Skeletal muscle satellite cell (primary cell): Measurements from ENCODE around the gene WDR47.
"Not testable (repeated sequence)": the region's sequence is repeated elsewhere in the genome, so short reads cannot be mapped to it uniquely, and the experiment has no call there.

Experiments
- H3K27me3 ChIP-seq: 2 replicates; pipeline ENCODE4 v1.7.0; 2013; ENCODE audit warnings: low read length; ENCODE audit not compliant: control insufficient read depth, insufficient read depth
- H3K36me3 ChIP-seq: 2 replicates; pipeline ENCODE4 v1.7.0; 2013; ENCODE audit warnings: mild to moderate bottlenecking, control low read depth, low read length; ENCODE audit not compliant: insufficient read depth
- H3K4me1 ChIP-seq: 2 replicates; pipeline ENCODE4 v1.7.0; 2013; ENCODE audit warnings: low read length; ENCODE audit not compliant: control insufficient read depth, insufficient read depth
- H3K4me2 ChIP-seq: 2 replicates; pipeline ENCODE4 v1.7.0; 2013; ENCODE audit warnings: mild to moderate bottlenecking, low read length
- H3K4me3 ChIP-seq: 2 replicates; pipeline ENCODE4 v1.7.0; 2013; ENCODE audit warnings: low read length
- H3K9ac ChIP-seq: 2 replicates; pipeline ENCODE4 v1.7.0; 2013; ENCODE audit warnings: mild to moderate bottlenecking, low read depth, low read length, moderate library complexity
- H3K9me3 ChIP-seq: replicated peaks from 2 replicates; pipeline ENCODE4 v1.7.0; 2013; ENCODE audit warnings: mild to moderate bottlenecking, control low read depth, low read length

Gene WDR47

DNA sequence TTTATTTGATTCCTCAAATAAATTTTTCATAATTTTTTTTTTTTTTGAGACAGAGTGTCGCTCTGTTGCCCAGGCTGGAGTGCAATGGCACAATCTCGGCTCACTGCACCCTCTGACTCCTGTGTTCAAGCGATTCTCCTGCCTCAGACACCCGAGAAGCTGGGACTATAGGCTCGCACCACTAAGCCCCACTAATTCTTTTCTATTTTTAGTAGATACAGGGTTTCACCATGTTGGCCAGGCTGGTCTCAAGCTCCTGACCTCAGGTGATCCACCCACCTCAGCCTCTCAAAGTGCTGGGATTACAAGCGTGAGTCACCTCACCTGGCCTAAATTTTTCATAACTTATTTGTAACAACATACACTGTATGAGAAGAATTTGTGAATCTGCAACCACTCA, 24.2 kb downstream of the WDR47 start:
- H3K4me1 ChIP-seq, H3K9me3 ChIP-seq, H3K9ac ChIP-seq, H3K4me2 ChIP-seq, H3K27me3 ChIP-seq, H3K4me3 ChIP-seq: not testable (repeated sequence)
- H3K36me3 ChIP-seq: peaks cover 26% of the 10 kb centered on the region

DNA sequence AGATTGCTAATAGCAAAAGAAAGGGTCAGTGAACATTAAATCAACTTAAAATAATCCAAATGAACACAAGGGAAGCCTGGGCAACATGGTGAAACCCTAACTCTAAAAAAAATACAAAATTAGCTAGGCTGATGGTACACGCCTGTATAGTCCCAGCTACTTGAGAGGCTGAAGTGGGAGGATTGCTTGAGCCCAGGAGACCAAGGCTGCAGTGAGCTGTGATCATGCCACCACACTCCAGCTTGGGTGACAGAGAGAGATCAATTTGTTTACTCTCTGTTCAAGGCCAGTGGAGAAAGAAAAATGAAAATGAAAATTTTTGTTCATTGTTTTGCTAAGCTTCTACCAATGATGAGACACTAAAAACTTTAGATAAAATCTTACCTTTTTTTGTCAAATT, 24.8 kb downstream of the WDR47 start:
- Histone ChIP-seq H3K4me2 (no peak overlapping the region), H3K36me3 (peaks cover 28% of the 10 kb centered on the region), H3K9me3 (no peaks in the 10 kb centered on the region), H3K4me3 (no peak overlapping the region), H3K4me1 (no peaks in the 10 kb centered on the region), H3K27me3 (no peaks in the 10 kb centered on the region), H3K9ac (no peak overlapping the region)

DNA sequence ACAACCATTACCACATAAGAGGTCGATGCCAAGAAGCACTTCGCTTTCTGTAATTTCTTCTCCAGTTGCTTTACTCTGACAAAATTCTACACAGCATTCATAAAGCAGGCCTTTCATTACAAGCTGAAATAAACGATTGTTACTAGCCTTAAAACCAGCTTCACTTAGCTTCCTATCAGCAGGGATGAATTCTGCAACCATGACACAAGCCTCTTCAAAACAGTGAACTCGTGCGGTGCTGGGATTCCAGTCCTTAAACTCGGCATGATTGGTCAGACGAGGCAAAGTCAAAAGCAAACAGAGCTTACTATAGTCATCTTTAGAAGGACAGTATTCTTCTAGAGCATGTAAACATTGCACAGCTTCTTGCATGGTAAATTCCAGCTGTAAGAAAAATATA, 30.6 kb downstream of the WDR47 start:
- no peaks in the 10 kb centered on the region for H3K9me3 ChIP-seq
- H3K9ac ChIP-seq: no peak overlapping the region
- no peaks in the 10 kb centered on the region for H3K27me3 ChIP-seq
- peaks cover 32% of the 10 kb centered on the region for H3K36me3 ChIP-seq
- no peak overlapping the region for H3K4me2 ChIP-seq
- no peaks in the 10 kb centered on the region for H3K4me1 ChIP-seq
- no peak overlapping the region for H3K4me3 ChIP-seq

DNA sequence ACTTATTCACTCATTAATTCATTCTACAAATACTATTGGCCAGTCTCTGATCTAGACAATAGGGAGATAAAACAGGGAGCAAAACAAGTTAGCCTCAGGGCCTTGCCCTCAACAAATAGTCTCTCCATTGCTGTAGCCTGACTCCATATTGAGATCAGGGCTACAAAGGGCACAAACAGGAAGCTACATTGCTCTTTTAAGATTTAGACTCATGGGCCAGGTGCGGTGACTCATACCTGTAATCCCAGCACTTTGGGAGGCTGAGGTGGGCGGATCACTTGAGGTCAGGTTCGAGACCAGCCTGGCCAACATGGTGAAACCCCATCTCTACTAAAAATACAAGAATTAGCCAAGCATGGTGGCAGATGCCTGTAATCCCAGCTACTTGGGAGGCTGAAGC, 45.3 kb downstream of the WDR47 start:
- H3K36me3 ChIP-seq: peaks cover 41% of the 10 kb centered on the region
- H3K9me3 ChIP-seq, H3K4me3 ChIP-seq, H3K4me1 ChIP-seq, H3K9ac ChIP-seq, H3K4me2 ChIP-seq, H3K27me3 ChIP-seq: not testable (repeated sequence)

DNA sequence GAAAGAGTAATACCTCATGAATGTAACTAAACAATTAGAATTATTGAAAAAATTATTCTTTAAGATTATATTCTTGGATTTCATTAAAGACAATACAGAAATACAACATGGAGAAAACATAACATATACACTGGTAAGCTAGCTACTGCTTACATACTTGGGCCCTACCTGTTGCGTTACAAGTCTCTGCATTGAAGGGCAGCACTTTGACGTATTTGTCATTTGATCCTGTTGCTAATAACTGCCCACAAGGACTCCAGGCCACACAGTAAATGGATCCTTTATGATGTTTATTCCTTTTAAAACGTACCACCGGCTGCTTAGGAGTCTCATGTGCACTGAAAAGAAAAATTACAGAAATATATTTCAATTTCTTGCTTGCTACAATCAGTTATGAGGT, 58.8 kb downstream of the WDR47 start:
- no peaks in the 10 kb centered on the region for H3K4me1 ChIP-seq
- peaks cover 26% of the 10 kb centered on the region for H3K36me3 ChIP-seq
- no peaks in the 10 kb centered on the region for H3K27me3 ChIP-seq
- no peak overlapping the region for H3K9ac ChIP-seq
- H3K4me2 ChIP-seq: no peak overlapping the region
- no peak overlapping the region for H3K4me3 ChIP-seq
- no peaks in the 10 kb centered on the region for H3K9me3 ChIP-seq

DNA sequence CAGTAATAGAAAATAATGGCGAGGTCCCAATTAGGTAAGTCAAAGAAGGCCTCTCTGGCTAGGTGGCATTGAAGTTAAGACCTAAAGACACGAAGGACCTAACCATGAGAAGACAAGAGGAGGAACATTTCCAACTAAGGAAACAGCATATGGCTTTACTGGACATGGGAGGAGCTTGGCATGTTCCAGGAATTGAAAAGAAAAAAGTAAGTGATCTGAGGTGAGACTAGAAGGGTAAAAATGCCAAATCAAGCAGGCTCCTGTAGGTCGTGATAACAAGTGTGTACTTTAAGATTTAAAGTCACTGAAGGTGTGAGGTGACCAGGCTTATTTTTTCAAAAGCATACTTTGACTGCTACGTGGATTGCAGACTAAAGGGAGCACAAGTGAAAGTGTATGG, 65.2 kb downstream of the WDR47 start:
- Histone ChIP-seq H3K4me3 (no peak overlapping the region), H3K4me1 (no peaks in the 10 kb centered on the region), H3K36me3 (peaks cover 35% of the 10 kb centered on the region), H3K9ac (no peak overlapping the region), H3K4me2 (no peak overlapping the region), H3K27me3 (no peaks in the 10 kb centered on the region), H3K9me3 (no peaks in the 10 kb centered on the region)

DNA sequence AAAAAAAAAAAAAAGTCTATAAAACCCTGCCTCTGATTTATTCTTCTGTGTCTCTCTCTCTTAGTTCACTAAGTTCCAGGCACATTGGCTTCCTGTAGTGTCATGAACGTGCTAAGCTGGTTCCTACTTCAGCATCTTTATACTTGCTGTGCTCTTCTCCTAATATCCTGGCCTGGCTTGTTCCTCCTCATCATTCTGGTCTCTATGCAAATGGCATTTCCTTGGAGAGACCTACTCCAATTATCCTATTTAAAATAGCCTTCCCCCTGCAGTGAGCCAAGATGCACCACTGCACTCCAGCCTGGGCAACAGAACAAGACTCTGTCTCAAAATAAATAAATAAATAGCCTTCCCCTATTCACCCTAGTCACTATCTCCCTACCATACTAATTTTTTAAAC, 69.0 kb downstream of the WDR47 start:
- H3K27me3 ChIP-seq: no peaks in the 10 kb centered on the region
- H3K4me2 ChIP-seq: no peak overlapping the region
- H3K4me1 ChIP-seq: no peaks in the 10 kb centered on the region
- no peak overlapping the region for H3K9ac ChIP-seq
- H3K9me3 ChIP-seq: no peaks in the 10 kb centered on the region
- H3K36me3 ChIP-seq: peaks cover 45% of the 10 kb centered on the region
- H3K4me3 ChIP-seq: no peak overlapping the region

DNA sequence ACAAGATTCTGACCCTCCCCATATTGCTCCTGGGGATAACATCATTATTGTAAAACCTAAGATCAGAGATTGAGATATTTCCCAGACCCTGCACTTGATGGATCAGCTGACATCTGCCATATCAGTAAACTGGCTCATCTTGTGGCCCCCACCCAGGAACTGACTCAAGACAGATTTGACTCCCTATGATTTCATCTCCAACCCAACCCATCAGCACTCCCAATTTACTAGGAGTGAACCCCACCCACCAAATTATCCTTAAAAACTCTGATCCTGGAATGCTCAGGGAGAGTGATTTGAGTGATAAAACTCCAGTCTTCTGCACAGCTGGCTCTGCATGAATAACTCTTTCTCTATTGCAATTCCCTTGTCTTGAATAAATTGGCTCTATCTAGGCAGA, 72.6 kb downstream of the WDR47 start:
- Histone ChIP-seq H3K4me2 (no peak overlapping the region), H3K27me3 (no peaks in the 10 kb centered on the region), H3K4me3 (no peak overlapping the region), H3K36me3 (peaks cover 33% of the 10 kb centered on the region), H3K9me3 (no peaks in the 10 kb centered on the region), H3K4me1 (no peaks in the 10 kb centered on the region), H3K9ac (no peak overlapping the region)

DNA sequence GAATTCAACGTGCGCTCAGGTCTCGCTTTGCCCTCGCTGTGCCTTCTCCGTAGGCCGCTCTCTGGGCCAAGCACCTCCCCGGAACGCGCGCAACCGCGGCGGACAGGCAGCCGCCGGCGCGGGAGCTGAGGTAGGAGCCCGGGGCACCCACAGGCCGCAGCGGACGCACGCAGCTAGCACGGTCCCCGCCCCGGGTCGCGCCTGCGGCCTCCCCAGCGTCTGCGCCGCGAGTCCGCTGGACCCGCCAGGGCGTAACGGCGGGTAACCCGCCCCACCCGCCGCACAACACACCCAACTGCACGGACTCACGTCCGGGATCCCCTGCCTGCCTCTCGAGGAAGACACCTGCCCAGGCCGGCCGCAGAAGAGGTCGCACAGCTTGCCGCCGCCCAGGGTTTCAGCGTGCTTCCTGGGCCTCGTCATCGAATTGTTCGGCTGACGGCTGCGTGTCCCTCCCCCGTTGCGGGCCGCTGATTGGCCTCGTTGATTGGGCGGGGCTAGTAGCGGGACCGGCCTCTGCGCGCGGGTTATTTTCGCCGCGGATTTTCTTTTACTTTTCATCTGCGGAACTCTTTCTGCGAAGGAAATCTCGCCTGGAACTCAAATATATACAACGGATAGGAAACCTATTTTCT, 78.7 kb downstream of the WDR47 start, which contains the start of gene CLCC1:
TSS of gene CLCC1 (minus strand) at position 433 of the 635 bp plus-strand sequence. CDS start 13,047 bp downstream, outside the sequence.
- H3K4me1 ChIP-seq: peaks cover 7% of the 10 kb centered on the region
- H3K9ac ChIP-seq: peak within 1 kb of the TSS; percentile 91
- H3K4me3 ChIP-seq: peak within 1 kb of the TSS; percentile 92
- H3K27me3 ChIP-seq: no peaks in the 10 kb centered on the region
- H3K4me2 ChIP-seq: peak within 1 kb of the TSS; percentile 90
- H3K9me3 ChIP-seq: no peaks in the 10 kb centered on the region
- H3K36me3 ChIP-seq: peaks cover 4% of the 10 kb centered on the region

DNA sequence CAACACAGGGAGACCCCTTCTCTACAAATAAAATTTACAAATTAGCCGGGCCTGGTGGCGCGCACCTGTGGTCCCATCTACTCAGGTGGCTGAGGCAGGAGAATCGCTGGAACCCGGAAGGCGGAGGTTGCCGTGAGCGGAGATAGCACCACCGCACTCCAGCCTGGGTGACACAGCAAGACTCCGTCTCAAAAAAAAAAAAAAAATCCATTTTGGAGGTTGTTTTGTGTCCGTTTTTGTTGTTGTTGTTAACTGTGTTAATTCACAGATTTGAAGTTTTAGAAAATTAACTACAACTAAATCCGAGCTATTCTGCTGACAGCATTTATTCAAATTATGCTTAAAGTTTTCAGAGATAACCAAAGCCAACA, 79.2 kb downstream of the WDR47 start:
- peak overlapping the region; percentile 90 for H3K4me2 ChIP-seq
- H3K4me1 ChIP-seq: peaks cover 7% of the 10 kb centered on the region
- peak overlapping the region; percentile 91 for H3K9ac ChIP-seq

DNA sequence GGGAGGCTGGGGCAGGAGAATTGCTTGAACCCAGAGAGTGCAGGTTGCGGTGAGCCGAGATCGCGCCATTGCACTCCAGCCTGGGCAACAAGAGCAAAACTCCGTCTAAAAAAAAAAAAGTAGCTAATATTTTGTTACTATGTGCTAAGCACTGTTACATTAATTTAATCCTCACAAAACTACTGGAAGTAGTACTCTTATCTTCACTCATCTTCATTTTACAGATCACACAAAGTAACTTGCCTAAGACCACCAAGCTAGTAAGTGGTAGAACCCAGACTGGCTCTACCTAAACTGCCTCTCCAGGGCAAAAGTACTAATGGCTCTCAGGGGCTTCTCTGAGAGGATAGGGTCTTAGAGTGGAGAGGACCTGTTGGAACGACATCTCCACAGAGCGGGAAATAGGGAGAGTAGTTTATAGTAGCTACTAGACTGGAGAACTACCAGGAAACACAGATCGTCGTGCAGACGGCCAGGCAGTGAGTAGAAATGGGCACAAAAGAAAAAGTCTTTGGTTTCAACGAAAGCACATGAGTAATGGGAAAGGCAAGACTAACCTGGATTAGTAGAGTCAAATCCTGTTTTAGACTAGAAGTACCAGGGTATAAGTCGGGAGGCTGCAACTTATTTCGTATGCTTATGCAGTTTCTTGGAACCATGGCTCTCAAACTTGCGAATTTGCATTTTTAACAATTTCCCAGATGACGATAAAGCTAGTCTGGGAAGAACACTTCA, 80.0 kb downstream of the WDR47 start:
- peaks cover 7% of the 10 kb centered on the region for H3K4me1 ChIP-seq
- no peaks in the 10 kb centered on the region for H3K27me3 ChIP-seq
- H3K36me3 ChIP-seq: peaks cover 2% of the 10 kb centered on the region
- no peaks in the 10 kb centered on the region for H3K9me3 ChIP-seq
- peak overlapping the region; percentile 92 for H3K4me3 ChIP-seq
- H3K4me2 ChIP-seq: peak overlapping the region; percentile 90
- peak overlapping the region; percentile 91 for H3K9ac ChIP-seq

More for the DNA sequence above, 79.2 kb downstream of the WDR47 start:
- H3K9me3 ChIP-seq: no peaks in the 10 kb centered on the region
- H3K36me3 ChIP-seq: peaks cover 2% of the 10 kb centered on the region
- H3K27me3 ChIP-seq: no peaks in the 10 kb centered on the region
- H3K4me3 ChIP-seq: peak overlapping the region; percentile 92

DNA sequence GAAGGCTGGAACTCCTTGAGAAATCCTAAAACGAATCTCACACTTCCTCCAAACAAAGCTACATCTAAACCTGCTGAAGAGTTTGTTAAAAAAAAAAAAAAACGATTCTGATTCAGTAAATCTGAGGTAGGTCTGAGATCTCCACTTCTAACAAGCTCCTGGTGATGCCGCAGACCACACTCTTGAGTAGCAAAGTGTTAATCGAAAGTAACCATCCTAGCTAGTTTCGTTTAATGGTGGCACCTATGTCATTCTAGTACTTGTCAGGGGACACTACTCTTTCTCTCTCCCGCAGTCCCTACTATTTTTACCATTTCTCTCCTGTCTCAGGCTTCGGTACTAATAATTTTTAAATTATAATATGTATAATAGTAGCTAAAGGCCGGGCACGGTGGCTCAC, 80.7 kb downstream of the WDR47 start:
- no peak overlapping the region for H3K4me2 ChIP-seq
- H3K27me3 ChIP-seq: no peaks in the 10 kb centered on the region
- H3K9me3 ChIP-seq: no peaks in the 10 kb centered on the region
- H3K4me3 ChIP-seq: no peak overlapping the region
- H3K9ac ChIP-seq: no peak overlapping the region
- peaks cover 7% of the 10 kb centered on the region for H3K4me1 ChIP-seq
- H3K36me3 ChIP-seq: peaks cover 2% of the 10 kb centered on the region
